GM10266 (cell line): ENCODE results near the gene RUNX1.

Experiments used
- DNase-seq: peaks from one replicate; pipeline ENCODE4 v3.0.0; 2012; ENCODE audit errors: extremely low spot score
- CTCF ChIP-seq: IDR thresholded peaks from 2 replicates; pipeline ENCODE4 v1.5.1; 2012; ENCODE audit warnings: mild to moderate bottlenecking, low read depth; ENCODE audit not compliant: control insufficient read depth, insufficient read depth; ENCODE audit errors: missing control alignments

Gene RUNX1

GRCh38 chr21:34810786-34811185, 238.3 kb downstream of the RUNX1 start:
- no peak for DNase-seq
- TF ChIP-seq CTCF, result no peak

GRCh38 chr21:34809822-34810221, 239.3 kb downstream of the RUNX1 start:
- TF ChIP-seq CTCF, result no peak
- no peak for DNase-seq

GRCh38 chr21:34808569-34809204, 240.4 kb downstream of the RUNX1 start:
- DNase-seq, result no peak
- no peak for TF ChIP-seq CTCF

- no peak for DNase-seq
Measured at GRCh38 chr21:34807881-34808568, 241.1 kb downstream of the RUNX1 start.

GRCh38 chr21:34807146-34807880, 241.8 kb downstream of the RUNX1 start:
- DNase-seq, result peak; percentile 71
- TF ChIP-seq CTCF, result no peak

More at GRCh38 chr21:34807881-34808568, 241.1 kb downstream of the RUNX1 start:
- TF ChIP-seq CTCF, result no peak

- DNase-seq, result no peak
- TF ChIP-seq CTCF, result no peak
Measured at GRCh38 chr21:34806423-34806822, 242.7 kb downstream of the RUNX1 start.
